AG08396 (cell line): ENCODE measurements around the gene HYAL3.
"Not testable (repeated sequence)": the region's sequence is repeated elsewhere in the genome, so short reads cannot be mapped to it uniquely, and the experiment has no call there.

ENCODE experiments used
- DNase-seq: peaks from one replicate; pipeline ENCODE4 v3.0.0; 2012; ENCODE audit warnings: low spot score, mixed read lengths

The HYAL3 gene

DNA sequence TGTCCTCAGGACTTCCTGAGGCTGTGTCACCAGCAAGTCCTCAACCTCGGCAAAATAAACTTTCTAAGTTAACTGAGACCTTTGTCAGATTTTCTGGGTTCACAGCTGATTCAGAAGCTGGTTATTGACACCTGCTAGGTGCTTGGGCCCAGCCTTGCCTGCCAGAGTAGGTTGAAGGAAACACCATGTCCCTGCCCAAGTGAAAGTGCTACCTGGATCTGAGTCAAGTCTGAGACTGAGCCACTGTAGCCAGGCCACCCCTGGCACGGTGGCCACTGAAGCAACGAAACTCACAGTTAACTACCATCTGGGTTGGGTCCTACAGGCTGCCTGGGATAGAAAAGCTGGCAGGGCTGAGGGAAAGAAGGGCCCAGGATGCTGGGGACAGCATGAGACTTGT is 15.1 kb upstream of the HYAL3 start:
- no peak for DNase-seq

- not testable (repeated sequence) for DNase-seq
Observed at GRCh38 chr3:50312041-50312440, 12.8 kb upstream of the HYAL3 start.

GRCh38 chr3:50304601-50305000 is 5.4 kb upstream of the HYAL3 start:
- DNase-seq: peak; percentile 65

GRCh38 chr3:50303013-50303815 is 4.0 kb upstream of the HYAL3 start, which contains the start of gene HYAL1:
TSS of gene HYAL1 (minus strand) at chr3:50303574. CDS start at chr3:50302956, 618 bp downstream.
- DNase-seq: no peak

- no peak for DNase-seq
Observed at GRCh38 chr3:50302095-50303012, 3.1 kb upstream of the HYAL3 start.

- DNase-seq: no peak
Observed at GRCh38 chr3:50300681-50301254, 1.6 kb upstream of the HYAL3 start.

- DNase-seq: no peak
Observed at GRCh38 chr3:50299929-50300680, 900 bp upstream of the HYAL3 start.

DNA sequence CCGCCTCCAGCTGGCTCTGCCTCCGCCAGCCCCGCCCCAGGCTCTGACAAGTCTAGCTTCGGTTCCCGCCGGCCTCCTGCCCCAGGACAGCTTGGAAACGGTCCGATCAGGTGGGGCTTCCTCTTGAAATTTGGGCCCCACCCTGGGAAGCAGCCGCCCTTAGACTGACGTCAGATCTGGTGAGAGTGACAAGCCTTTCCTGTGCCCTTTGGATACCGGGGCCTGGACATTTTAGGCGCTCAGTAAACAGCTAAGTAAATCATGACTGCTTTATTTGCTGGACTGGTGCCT is 378 bp upstream of the HYAL3 start:
- no peak for DNase-seq

DNA sequence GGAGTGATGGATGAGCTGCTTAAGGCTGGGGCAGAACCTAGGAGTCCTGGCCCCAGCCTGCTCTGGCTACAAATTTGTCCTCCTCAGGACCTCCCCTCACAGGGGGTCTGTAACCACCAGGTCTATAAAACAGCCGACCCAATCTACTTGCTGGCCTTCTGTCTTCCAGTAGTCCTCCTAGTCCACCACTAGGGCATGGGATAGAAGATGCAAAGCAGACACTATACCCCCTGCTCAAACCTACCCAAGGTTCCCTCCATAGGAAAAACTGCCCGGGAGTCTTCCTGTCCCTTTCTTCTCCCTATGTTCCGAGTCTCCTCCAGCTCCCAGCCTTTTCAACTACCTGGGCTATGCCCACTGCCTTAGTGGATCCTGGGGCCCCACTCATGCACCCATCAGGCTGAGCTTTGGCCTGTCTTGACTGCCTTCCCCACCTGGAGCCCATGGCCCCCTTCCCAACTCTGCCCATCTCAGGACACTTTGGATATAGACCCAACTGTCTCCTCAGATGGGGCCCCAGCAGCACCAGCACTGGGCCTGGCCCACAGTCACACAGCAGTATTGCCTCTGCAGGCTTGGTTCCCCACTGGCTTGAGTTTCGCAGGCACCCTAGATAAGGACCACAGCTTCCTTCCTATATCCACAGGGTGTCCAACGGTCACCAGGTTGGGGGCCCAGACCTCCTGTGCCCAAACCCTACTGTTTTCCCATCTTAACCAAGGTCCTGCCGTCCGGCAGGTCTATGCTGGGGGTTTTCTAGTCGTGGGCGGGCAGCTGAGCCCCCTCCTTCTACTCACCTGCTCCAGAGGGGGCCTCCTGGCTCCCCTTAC is 1.1 kb downstream of the HYAL3 start:
- DNase-seq: no peak

GRCh38 chr3:50297384-50297775 is 1.8 kb downstream of the HYAL3 start:
- DNase-seq: no peak

DNA sequence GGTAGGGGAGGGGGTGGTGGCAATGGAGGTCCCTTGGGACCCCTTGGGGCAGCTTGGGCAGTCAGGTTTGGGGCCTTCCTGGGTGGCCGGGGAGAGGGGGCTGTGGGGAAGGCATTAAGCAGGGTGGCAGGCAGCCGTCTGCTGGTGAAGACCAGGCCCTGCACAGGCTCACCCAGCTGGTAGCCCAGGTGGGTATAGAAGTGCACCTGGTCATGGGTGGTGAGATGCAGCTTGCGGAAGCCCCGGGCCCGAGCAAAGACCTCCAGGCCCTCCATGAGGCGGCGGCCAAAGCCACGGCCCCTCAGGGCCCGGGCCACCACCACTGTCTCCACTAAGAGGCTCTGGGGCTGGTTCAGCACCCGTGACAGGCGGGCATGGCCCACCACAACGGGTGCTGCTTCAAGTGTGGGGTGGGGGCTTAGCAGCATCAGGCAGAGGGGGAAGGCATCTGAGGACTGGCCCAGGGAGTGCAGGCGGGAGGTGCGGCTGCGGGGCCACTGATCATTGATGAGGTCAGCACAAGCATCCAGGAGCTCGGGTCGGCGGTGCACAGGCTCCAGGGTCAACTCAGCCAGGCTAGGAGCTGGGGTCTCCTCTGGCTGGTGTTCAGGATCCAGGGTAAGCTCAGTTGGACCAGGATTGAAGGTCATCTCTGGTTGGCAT is 2.4 kb downstream of the HYAL3 start:
- DNase-seq: no peak

GRCh38 chr3:50295553-50296431 is 3.4 kb downstream of the HYAL3 start:
- DNase-seq: no peak

DNA sequence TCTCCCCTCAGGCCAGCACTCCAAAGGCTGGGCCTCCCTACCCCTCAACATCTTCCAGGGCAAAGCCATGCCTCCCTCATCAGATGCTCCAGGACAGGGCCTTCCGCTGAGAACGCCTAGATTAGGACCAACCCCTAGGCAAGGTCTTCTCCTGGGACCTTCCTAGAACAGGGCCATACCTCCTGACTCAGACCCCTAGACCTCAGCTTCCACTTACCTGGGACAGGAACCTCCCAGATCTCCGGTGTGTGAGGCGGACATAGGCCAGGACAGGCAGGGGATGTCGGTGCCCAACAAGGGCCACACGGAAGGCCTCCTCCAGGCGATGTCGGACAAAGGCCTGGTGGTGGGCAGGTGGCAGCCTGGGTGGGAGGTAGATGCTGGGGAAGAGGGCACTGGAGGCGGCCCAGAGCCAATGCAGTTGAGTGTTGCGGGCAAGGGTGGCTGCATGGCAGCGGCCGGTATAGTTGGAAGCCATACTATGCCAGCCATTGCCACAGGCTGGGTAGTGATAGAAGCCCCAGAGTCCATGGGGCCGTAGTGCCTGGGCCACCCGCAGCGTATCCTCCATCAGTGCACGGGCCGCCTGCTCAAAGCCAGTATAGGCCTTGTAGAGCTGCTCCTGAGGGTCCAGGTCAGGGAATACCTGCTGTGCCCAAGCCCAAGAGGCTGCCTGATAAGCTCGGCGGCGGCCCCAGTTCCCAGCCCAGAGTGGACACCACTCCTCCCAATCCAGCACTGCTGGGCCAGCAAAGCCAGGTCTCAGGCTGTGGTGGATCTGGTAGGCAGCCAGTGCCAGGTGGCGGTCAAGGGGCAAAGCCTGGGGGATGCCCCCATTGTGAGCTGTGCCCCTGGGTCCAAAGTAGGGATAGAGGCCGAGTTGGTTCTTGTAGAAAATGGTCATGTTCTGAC is 4.5 kb downstream of the HYAL3 start:
- DNase-seq: no peak

DNA sequence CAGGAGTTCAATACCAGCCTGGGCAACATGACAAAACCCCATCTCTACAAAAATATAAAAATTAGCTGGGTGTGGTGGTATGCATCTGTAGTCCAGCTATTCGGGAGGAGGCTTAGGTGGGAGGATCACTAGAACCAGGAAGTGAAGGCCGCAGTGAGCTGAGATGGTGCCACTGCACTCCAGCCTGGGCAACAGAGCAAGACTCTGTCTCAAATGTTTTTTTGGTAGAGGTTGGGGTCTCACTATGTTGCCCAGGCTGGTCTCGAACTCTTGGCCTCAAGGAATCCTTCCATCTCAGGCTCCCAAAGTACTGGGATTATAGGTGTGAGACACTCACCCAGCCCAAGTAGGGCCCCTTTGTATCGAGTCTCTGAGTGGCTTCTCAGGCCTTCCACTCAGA is 5.1 kb downstream of the HYAL3 start:
- DNase-seq: no peak

- no peak for DNase-seq
Observed at GRCh38 chr3:50293079-50293801, 6.0 kb downstream of the HYAL3 start.

DNA sequence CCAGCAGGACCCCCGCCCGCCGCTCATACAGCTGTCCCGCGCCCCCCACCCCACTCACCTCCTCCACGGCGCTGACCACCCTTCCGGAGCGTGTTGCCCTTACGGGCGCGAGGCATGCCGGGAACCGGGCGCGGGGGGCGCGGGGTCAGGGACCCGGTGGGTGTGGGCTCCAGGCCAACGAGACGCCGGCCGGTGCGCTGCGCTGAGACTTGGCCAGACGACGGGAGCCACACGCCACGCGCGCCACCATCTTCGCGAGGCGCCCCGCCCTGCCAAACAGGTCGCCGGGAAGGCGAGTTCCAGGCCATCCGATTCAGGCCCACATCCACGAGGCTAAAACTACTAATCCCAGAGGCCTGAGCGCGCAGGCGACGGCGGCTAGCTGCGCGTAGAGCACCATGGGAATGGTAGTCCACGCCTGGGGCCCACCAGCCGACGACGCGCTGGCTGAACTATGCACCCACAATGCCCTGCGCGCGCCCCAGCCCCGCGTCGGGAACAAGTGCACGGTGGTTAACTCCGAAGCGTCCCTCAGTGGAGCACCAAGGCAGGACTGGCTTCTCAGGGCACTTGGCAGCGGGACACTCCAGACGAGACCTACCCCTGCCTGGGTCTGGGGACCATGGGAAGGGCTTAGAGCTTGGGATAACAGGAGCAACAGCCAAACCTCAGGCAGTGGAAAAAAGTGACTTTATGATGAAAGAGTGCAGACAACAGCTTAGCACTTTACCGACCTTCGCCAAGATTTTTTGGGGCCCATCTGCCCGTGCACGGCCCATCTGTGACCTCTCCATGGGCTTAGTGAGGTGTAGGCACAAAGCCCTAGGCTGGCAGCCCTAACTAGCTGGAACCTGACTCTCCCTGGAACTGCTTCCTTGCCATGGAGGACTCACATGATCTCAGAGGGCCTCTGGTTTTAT is 6.8 kb downstream of the HYAL3 start, which contains the start of gene IFRD2:
IFRD2 (minus strand) TSS at position 271 of the 920 bp plus-strand sequence; CDS start at position 116, 155 bp downstream.
- DNase-seq: peak; percentile 97
